IMR-90 (cell line): ENCODE data around the gene RFTN2. TPM values are rescaled to one million over a fixed set of nuclear protein-coding genes. Genes with fewer than 3 reads are reported as not detected.

Experiments
- ATAC-seq: fragments of 200-7000 bp; cut with Tn5 transposase; 2 replicates; pipeline ENCODE4 v1.9.1; 2020; ENCODE audit warnings: low read depth, mild to moderate bottlenecking, moderate library complexity
- BruUV-seq: library from RNA; stranded (reverse); fragments of 400-500 nt; replicated peaks from 2 replicates; lab custom pipeline; 2021; lab: Mats Ljungman, UMichigan
- CTCF ChIA-PET: fragments of 300-600 bp; formaldehyde crosslinking; extraction: SDS; loops from one replicate; lab custom pipeline; 2021; ENCODE audit warnings: antibody characterized with exemption; lab: Yijun Ruan, JAX
- POLR2A ChIA-PET: fragments of 300-600 bp; sonication (Branson Sonifier 250); formaldehyde crosslinking; loops from one replicate; lab custom pipeline; 2022; ENCODE audit warnings: antibody characterized with exemption; ENCODE audit not compliant: unreplicated experiment; lab: Charles Lee
- DNase-seq: peaks from one replicate; pipeline ENCODE4 v3.0.0; 2013
- H2AFZ ChIP-seq: replicated peaks from 2 replicates; pipeline ENCODE3; 2013; ENCODE audit warnings: low read length, mild to moderate bottlenecking; ENCODE audit not compliant: poor library complexity
- H2AK5ac ChIP-seq: 2 replicates; pipeline ENCODE4 v1.6.1; 2013; ENCODE audit warnings: low read depth, low read length, inconsistent platforms
- H2AK9ac ChIP-seq: replicated peaks from 2 replicates; pipeline ENCODE3; 2013; ENCODE audit warnings: mild to moderate bottlenecking, low read depth, low read length, moderate library complexity; ENCODE audit not compliant: poor library complexity
- H2BK120ac ChIP-seq: 2 replicates; pipeline ENCODE4 v1.6.1; 2013; ENCODE audit warnings: low read depth, low read length, inconsistent platforms
- H2BK15ac ChIP-seq: 3 replicates; pipeline ENCODE4 v1.6.1; 2013; ENCODE audit warnings: low read depth, low read length, inconsistent platforms
- H2BK20ac ChIP-seq: 2 replicates; pipeline ENCODE4 v1.6.1; 2013; ENCODE audit warnings: low read depth, mild to moderate bottlenecking, inconsistent platforms, low read length, moderate library complexity
- H2BK5ac ChIP-seq: 2 replicates; pipeline ENCODE4 v1.6.1; 2013; ENCODE audit warnings: mild to moderate bottlenecking, low read depth, low read length, inconsistent platforms; ENCODE audit not compliant: poor library complexity, severe bottlenecking
- H3K14ac ChIP-seq: replicated peaks from 2 replicates; pipeline ENCODE4 v1.6.1; 2013; ENCODE audit warnings: low read depth, low read length, inconsistent platforms
- H3K18ac ChIP-seq: 2 replicates; pipeline ENCODE4 v1.6.1; 2013; ENCODE audit warnings: low read depth, low read length, control low read depth
- H3K23ac ChIP-seq: 2 replicates; pipeline ENCODE4 v1.6.1; 2013; ENCODE audit warnings: low read depth, low read length, inconsistent platforms
- H3K27ac ChIP-seq: 2 replicates; pipeline ENCODE4 v1.5.1; 2013; ENCODE audit warnings: mild to moderate bottlenecking, control low read depth, low read length; ENCODE audit not compliant: insufficient read depth
- H3K27me3 ChIP-seq: 2 replicates; pipeline ENCODE4 v1.6.1; 2013; ENCODE audit warnings: low read length; ENCODE audit not compliant: control insufficient read depth, insufficient read depth
- H3K36me3 ChIP-seq: 2 replicates; pipeline ENCODE4 v1.6.1; 2013; ENCODE audit warnings: low read length, mixed read lengths; ENCODE audit not compliant: control insufficient read depth, insufficient read depth
- H3K4ac ChIP-seq: 2 replicates; pipeline ENCODE4 v1.6.1; 2013; ENCODE audit warnings: low read depth, low read length, inconsistent platforms
- H3K4me1 ChIP-seq: 2 replicates; pipeline ENCODE4 v1.6.1; 2013; ENCODE audit warnings: low read length, mixed read lengths; ENCODE audit not compliant: control insufficient read depth, insufficient read depth
- H3K4me2 ChIP-seq: 2 replicates; pipeline ENCODE4 v1.6.1; 2013; ENCODE audit warnings: low read depth, mild to moderate bottlenecking, control low read depth, low read length, moderate library complexity
- H3K4me3 ChIP-seq: 2 replicates; pipeline ENCODE4 v1.5.1; 2013; ENCODE audit warnings: low read depth, mild to moderate bottlenecking, control low read depth, low read length, moderate library complexity; ENCODE audit not compliant: insufficient read depth
- H3K56ac ChIP-seq: 2 replicates; pipeline ENCODE4 v1.6.1; 2013; ENCODE audit warnings: low read length, inconsistent platforms; ENCODE audit not compliant: insufficient read depth; ENCODE audit errors: extremely low read depth
- H3K79me1 ChIP-seq, 2 experiments: 2 replicates each; pipeline ENCODE4 v1.6.1; 2013; ENCODE audit warnings: low read length in 2 of 2, inconsistent platforms in 1 of 2, low read depth in 1 of 2
- H3K9ac ChIP-seq: 2 replicates; pipeline ENCODE4 v1.6.1; 2013; ENCODE audit warnings: low read depth, low read length, control low read depth
- H3K9me1 ChIP-seq: 2 replicates; pipeline ENCODE4 v1.6.1; 2013; ENCODE audit warnings: low read length, inconsistent platforms; ENCODE audit not compliant: insufficient read depth
- H3K9me3 ChIP-seq: 2 replicates; pipeline ENCODE4 v1.6.1; 2013; ENCODE audit warnings: low read length; ENCODE audit not compliant: control insufficient read depth, insufficient read depth
- H4K20me1 ChIP-seq: 2 replicates; pipeline ENCODE4 v1.6.1; 2013; ENCODE audit warnings: low read length, inconsistent platforms; ENCODE audit not compliant: insufficient read depth
- H4K5ac ChIP-seq: 2 replicates; pipeline ENCODE4 v1.6.1; 2013; ENCODE audit warnings: mild to moderate bottlenecking, low read depth, low read length, control low read depth
- H4K8ac ChIP-seq, 2 experiments: 2 replicates each; pipeline ENCODE4 v1.6.1; 2013; ENCODE audit warnings: low read depth in 2 of 2, low read length in 2 of 2, control low read depth in 1 of 2, inconsistent platforms in 1 of 2
- H4K91ac ChIP-seq: 2 replicates; pipeline ENCODE4 v1.6.1; 2013; ENCODE audit warnings: low read depth, low read length, inconsistent platforms; ENCODE audit not compliant: insufficient read depth
- CEBPB ChIP-seq: IDR thresholded peaks from 2 replicates; pipeline ENCODE4 v1.6.1; 2012; ENCODE audit warnings: low read depth, low read length, improper control_type of control experiment
- FOS ChIP-seq: fragments of 150-350 bp; IDR thresholded peaks from 2 replicates; pipeline ENCODE4 v1.6.1; 2016; ENCODE audit warnings: low read depth, low read length
- RAD21 ChIP-seq: IDR thresholded peaks from 2 replicates; pipeline ENCODE4 v1.6.1; 2012; ENCODE audit warnings: low read length, improper control_type of control experiment
- RCOR1 ChIP-seq: IDR thresholded peaks from 2 replicates; pipeline ENCODE4 v1.6.1; 2012; ENCODE audit warnings: mild to moderate bottlenecking, low read length, improper control_type of control experiment; ENCODE audit not compliant: insufficient replicate concordance
- WGBS, 2 experiments: methylation state at CpG; one replicate each; pipeline versions ENCODE4 v1.1.5 to v1.1.7; 2013; ENCODE audit warnings: missing lambda C conversion rate in 2 of 2; ENCODE audit not compliant: insufficient read length in 1 of 2; ENCODE audit errors: extremely low coverage in 2 of 2; 5-methylcytosine and 5-hydroxymethylcytosine counted together
- dilution Hi-C: fragments of 300-500 bp; cut with HindIII; formaldehyde crosslinking; loops from one replicate; pipeline ENCODE4 v1.14.3; 2018; ENCODE audit warnings: low sequenced_read_pairs; ENCODE audit not compliant: unreplicated experiment
- in situ Hi-C: fragments of 300-500 bp; cut with MboI; formaldehyde crosslinking; loops from 3 replicates; pipeline ENCODE4 v1.14.3; 2019; ENCODE audit warnings: low sequenced_read_pairs, inconsistent platforms, mixed read lengths
- intact Hi-C: fragments of 100-400 bp; cut with micrococcal nuclease; formaldehyde crosslinking; loops from 2 replicates; pipeline ENCODE4 v1.10.0; 2022
- polyA plus RNA-seq, 3 experiments: library from polyadenylated mRNA; depleted of rRNA; stranded (reverse); fragments of >200 nt; gene quantifications; 2 replicates each; pipeline ENCODE4 v1.2.3, GENCODE V29; 2012; ENCODE audit warnings: low replicate concordance in 1 of 3
- total RNA-seq: library from RNA; depleted of rRNA; stranded (reverse); fragments of >200 nt; gene quantifications from 2 replicates; pipeline ENCODE4 v1.2.3, GENCODE V29; 2012
- TF ChIP-seq, protein P1 (sequence below): fragments of 150-350 bp; IDR thresholded peaks from 2 replicates; pipeline ENCODE4 v1.6.1; 2017; ENCODE audit warnings: mild to moderate bottlenecking, antibody characterized with exemption, low read length, low read depth
- TF ChIP-seq, protein P2 (sequence below): fragments of 150-350 bp; IDR thresholded peaks from 2 replicates; pipeline ENCODE4 v1.6.1; 2016; ENCODE audit warnings: low read depth, mild to moderate bottlenecking, low read length, moderate library complexity, borderline replicate concordance

Gene RFTN2
- total and polyA plus RNA-seq, 2 of the 4 experiments (the other 2 are of a cell fraction): 0.44 to 2.3 TPM

DNA sequence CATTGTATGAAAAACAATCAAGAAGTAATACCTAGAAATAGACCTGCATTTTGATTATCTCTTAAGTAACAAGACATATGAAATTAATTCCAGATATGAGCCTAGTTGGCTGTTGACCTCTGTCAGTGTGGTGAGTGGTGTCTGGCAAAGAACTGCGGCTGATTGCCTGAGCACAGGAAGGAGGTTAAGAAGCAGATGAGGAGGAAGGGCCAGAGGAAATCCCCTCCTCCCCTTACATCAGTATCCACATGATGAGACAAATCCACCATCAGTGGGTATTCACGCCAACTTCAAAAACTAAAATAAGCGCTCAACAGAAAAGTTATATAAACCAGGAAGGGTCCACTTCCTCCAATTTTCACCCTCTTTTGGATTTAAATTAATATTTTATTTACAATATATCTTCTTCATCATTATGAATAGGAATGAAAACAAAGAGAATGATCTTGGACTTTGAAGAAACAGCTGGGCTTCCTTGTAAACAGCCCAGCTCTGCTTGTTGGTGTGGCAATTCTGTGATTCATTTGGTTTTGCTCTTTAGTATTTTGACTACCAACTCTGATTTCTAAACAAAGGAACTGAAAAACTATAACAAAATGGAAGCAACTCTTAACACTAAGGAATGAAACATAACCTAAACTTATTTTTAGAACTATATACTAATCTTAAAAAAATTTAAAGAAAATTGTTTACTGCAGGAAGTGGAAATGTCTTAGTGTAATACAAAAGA lies 27.3 kb downstream of the RFTN2 start:
- Histone ChIP-seq H3K4me1 (peaks cover 7% of the 10 kb centered on the region), H3K4me2 (peak overlapping the region; percentile 60), H3K18ac (peak overlapping the region; percentile 33), H3K79me1 (no peaks in the 10 kb centered on the region), H4K91ac (no peak overlapping the region), H3K56ac (no peak overlapping the region; the same call in 1 of the 2 replicates), H2BK20ac (no peak overlapping the region), H3K27ac (peak overlapping the region; percentile 94; the same call in 1 of the 2 replicates), H3K4ac (peak overlapping the region; percentile 61), H4K20me1 (no peaks in the 10 kb centered on the region), H3K27me3 (no peaks in the 10 kb centered on the region), H3K23ac (no peak overlapping the region), H2AK5ac (no peak overlapping the region; the same call in 1 of the 2 replicates), H3K9me3 (no peaks in the 10 kb centered on the region), H3K9me1 (peaks cover 3% of the 10 kb centered on the region; the same call in 1 of the 2 replicates), H2AFZ (peak overlapping the region; percentile 58), H4K5ac (peak overlapping the region; percentile 10; the same call in 1 of the 2 replicates), H3K36me3 (peaks cover 3% of the 10 kb centered on the region; the same call in 1 of the 2 replicates), H3K4me3 (no peak overlapping the region), H3K14ac (no peak overlapping the region), H2BK15ac (peak overlapping the region; percentile 69; the same call in 1 of the 3 replicates), H2BK120ac (peak overlapping the region; percentile 67), H2BK5ac (peak overlapping the region; percentile 81), H3K9ac (no peak overlapping the region), H2AK9ac (peak overlapping the region; percentile 22), H4K8ac (peak overlapping the region; percentile 13 to 64; a peak in 1 of 4 replicates)
- ATAC-seq (peak; percentile 94), DNase-seq (peak; percentile 85)
- ChIA-PET POLR2A (no interaction called here), CTCF (no interaction called here)
- dilution Hi-C loops: no loop called here
- BruUV-seq: no TSS peak
- in situ Hi-C loops: no loop called here
- no peak for TF ChIP-seq RAD21
- TF ChIP-seq, protein P1, sequence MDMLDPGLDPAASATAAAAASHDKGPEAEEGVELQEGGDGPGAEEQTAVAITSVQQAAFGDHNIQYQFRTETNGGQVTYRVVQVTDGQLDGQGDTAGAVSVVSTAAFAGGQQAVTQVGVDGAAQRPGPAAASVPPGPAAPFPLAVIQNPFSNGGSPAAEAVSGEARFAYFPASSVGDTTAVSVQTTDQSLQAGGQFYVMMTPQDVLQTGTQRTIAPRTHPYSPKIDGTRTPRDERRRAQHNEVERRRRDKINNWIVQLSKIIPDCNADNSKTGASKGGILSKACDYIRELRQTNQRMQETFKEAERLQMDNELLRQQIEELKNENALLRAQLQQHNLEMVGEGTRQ: no peak
- TF ChIP-seq RCOR1: no peak
- 0 out of 2 replicates have a peak, but pooled peaks have one; percentile 44 for TF ChIP-seq FOS
- peak; percentile 85 for TF ChIP-seq CEBPB
- TF ChIP-seq, protein P2, sequence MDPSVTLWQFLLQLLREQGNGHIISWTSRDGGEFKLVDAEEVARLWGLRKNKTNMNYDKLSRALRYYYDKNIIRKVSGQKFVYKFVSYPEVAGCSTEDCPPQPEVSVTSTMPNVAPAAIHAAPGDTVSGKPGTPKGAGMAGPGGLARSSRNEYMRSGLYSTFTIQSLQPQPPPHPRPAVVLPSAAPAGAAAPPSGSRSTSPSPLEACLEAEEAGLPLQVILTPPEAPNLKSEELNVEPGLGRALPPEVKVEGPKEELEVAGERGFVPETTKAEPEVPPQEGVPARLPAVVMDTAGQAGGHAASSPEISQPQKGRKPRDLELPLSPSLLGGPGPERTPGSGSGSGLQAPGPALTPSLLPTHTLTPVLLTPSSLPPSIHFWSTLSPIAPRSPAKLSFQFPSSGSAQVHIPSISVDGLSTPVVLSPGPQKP: no peak
- no CpG with 5 or more reads among the region's 3 CpGs for WGBS, 2 experiments
- intact Hi-C loops: loop anchor here (2.0 kb wide), 1 partner anchor 27 kb away; the partner anchor contains the start of gene RFTN2
